HL-60 (cell line): Measurements from ENCODE around the gene LGALS9.

Experiments used
- TF ChIP-seq, protein P1 (sequence below): IDR thresholded peaks from one replicate; pipeline ENCODE4 v1.5.1; 2011; ENCODE audit warnings: low read length, control low read depth, inconsistent platforms; ENCODE audit not compliant: insufficient read depth
- TF ChIP-seq, protein P2 (sequence below): IDR thresholded peaks from 2 replicates; pipeline ENCODE4 v1.6.1; 2012; ENCODE audit warnings: low read depth; ENCODE audit not compliant: insufficient replicate concordance

GRCh38 chr17:27664606-27664965, 33.6 kb downstream of the LGALS9 start:
- TF ChIP-seq, protein P1, sequence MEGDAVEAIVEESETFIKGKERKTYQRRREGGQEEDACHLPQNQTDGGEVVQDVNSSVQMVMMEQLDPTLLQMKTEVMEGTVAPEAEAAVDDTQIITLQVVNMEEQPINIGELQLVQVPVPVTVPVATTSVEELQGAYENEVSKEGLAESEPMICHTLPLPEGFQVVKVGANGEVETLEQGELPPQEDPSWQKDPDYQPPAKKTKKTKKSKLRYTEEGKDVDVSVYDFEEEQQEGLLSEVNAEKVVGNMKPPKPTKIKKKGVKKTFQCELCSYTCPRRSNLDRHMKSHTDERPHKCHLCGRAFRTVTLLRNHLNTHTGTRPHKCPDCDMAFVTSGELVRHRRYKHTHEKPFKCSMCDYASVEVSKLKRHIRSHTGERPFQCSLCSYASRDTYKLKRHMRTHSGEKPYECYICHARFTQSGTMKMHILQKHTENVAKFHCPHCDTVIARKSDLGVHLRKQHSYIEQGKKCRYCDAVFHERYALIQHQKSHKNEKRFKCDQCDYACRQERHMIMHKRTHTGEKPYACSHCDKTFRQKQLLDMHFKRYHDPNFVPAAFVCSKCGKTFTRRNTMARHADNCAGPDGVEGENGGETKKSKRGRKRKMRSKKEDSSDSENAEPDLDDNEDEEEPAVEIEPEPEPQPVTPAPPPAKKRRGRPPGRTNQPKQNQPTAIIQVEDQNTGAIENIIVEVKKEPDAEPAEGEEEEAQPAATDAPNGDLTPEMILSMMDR, result no peak
- TF ChIP-seq, protein P2, sequence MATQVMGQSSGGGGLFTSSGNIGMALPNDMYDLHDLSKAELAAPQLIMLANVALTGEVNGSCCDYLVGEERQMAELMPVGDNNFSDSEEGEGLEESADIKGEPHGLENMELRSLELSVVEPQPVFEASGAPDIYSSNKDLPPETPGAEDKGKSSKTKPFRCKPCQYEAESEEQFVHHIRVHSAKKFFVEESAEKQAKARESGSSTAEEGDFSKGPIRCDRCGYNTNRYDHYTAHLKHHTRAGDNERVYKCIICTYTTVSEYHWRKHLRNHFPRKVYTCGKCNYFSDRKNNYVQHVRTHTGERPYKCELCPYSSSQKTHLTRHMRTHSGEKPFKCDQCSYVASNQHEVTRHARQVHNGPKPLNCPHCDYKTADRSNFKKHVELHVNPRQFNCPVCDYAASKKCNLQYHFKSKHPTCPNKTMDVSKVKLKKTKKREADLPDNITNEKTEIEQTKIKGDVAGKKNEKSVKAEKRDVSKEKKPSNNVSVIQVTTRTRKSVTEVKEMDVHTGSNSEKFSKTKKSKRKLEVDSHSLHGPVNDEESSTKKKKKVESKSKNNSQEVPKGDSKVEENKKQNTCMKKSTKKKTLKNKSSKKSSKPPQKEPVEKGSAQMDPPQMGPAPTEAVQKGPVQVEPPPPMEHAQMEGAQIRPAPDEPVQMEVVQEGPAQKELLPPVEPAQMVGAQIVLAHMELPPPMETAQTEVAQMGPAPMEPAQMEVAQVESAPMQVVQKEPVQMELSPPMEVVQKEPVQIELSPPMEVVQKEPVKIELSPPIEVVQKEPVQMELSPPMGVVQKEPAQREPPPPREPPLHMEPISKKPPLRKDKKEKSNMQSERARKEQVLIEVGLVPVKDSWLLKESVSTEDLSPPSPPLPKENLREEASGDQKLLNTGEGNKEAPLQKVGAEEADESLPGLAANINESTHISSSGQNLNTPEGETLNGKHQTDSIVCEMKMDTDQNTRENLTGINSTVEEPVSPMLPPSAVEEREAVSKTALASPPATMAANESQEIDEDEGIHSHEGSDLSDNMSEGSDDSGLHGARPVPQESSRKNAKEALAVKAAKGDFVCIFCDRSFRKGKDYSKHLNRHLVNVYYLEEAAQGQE, result no peak
